GM19240 (cell line): Measurements from ENCODE around the gene SRP68.
"Not testable (repeated sequence)": the region's sequence is repeated elsewhere in the genome, so short reads cannot be mapped to it uniquely, and the experiment has no call there.

Experiments
- DNase-seq: peaks from one replicate; pipeline ENCODE4 v3.0.0; 2011; ENCODE audit warnings: low spot score; ENCODE audit not compliant: insufficient read length

Gene SRP68

GRCh38 chr17:76046064-76046463 is 26.3 kb downstream of the SRP68 start:
- no peak for DNase-seq

GRCh38 chr17:76044475-76045007 is 27.8 kb downstream of the SRP68 start:
- not testable (repeated sequence) for DNase-seq

DNA sequence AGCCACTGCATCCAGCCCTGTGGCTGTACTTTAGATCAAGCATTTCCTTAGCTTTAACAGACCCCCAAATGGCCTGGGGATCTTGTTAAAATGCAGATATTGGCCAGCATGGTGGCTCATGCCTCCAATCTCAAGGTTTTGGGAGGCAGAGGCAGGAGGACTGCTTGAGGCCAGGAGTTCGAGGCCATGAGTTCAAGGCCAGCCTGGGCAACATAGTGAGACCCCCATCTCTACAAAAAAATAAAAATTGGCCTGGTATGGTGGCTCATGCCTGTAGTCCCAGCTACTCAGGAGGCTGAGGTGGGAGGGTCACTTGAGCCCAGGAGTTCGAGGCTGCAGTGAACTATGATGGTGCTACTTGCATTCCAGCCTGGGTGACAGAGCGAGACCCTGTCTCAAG is 29.4 kb downstream of the SRP68 start:
- DNase-seq = not testable (repeated sequence)

- no peak for DNase-seq
Measured at GRCh38 chr17:76040376-76040775, 31.9 kb downstream of the SRP68 start.

- no peak for DNase-seq
Measured at GRCh38 chr17:76039121-76039520, 33.2 kb downstream of the SRP68 start.

DNA sequence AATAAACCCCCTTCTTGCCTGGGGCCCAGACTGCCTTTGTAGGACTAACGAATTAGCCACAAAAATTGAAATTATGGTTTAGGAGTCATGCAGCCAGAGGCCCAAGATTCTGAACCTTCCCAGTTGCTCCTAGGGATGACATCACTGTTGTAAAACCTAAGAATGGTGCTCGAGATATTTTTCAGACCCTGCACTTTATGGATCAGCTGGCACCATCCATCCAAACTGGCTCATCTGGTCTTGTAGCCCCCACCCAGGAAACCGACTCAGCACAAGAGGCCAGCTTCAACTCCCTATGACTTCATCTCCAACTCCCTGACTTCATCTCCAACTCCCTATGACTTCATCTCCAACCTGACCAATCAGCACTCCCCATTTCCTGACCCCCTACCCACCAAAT is 34.3 kb downstream of the SRP68 start:
- no peak for DNase-seq

GRCh38 chr17:76036497-76037261 is 35.6 kb downstream of the SRP68 start:
- no peak for DNase-seq

GRCh38 chr17:76034428-76035350 is 37.6 kb downstream of the SRP68 start:
- no peak for DNase-seq

DNA sequence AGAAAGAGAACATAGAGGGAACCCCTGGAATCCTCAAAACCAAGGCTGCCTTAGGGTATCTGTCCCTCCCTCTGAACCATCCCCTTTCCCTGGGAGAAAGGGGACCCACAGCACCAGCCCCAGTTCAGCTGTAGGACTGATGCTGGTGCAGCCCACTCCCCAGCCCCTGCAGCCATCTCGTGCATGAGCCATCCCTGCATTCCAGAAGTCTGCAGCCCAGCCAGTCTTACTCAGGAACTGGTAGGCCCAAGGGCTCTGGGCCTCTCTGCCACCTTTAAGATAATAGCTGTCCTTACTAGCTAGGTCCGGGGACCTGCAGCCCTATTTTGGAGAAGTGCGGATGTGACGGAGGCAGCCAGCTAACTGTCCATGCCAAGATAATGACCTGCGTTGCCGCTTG is 39.2 kb downstream of the SRP68 start:
- no peak for DNase-seq

DNA sequence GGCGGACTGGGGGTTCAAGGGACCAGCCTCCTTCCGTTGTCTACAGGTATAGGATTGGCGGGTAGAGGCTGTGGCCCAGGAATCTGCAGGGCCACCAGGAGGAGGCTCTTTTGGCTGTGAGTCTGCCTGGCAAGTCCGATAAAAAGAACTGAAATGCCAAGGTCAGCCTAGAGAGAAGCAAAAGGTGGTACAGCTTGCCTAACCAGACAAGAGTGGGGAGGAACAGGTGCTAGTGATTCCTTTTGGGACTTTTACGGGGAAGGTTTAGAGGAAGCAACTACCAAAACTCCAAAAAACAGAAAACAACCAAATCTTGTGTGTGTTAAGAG is 39.6 kb downstream of the SRP68 start:
- no peak for DNase-seq

DNA sequence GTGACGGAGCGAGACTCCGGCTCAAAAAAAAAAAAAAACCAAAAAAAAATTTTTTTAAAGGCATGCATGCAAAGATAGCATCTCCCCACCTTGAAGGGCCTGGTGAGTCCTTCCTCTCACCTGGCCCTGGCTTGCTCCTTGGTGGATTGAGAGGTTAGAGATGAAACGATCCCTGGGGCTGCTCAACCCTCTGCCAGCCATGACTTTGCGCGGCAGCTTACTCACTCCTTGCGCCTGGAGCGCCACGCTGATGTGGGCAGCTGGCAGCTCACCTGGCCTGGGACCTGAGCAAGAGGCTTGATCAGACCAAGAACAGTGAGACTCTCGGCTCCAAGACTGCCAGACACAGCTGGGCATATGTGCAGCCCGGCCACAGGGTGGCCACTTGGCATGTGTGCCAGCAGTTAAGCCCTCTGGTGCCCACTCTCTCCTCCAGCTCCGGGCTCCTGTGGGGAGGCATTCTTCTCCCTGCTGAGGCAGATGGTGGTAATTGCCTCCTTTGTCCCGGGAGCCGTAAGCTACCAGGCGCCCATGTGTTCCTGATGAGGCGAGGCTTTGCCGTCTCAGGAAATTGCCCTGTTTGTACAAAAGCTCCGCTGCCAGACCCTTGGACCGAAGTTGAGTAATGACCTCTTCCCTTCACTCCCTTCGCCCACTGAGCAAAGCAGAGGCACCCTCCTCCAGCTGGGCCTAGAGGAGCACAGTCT is 40.1 kb downstream of the SRP68 start:
- no peak for DNase-seq

DNA sequence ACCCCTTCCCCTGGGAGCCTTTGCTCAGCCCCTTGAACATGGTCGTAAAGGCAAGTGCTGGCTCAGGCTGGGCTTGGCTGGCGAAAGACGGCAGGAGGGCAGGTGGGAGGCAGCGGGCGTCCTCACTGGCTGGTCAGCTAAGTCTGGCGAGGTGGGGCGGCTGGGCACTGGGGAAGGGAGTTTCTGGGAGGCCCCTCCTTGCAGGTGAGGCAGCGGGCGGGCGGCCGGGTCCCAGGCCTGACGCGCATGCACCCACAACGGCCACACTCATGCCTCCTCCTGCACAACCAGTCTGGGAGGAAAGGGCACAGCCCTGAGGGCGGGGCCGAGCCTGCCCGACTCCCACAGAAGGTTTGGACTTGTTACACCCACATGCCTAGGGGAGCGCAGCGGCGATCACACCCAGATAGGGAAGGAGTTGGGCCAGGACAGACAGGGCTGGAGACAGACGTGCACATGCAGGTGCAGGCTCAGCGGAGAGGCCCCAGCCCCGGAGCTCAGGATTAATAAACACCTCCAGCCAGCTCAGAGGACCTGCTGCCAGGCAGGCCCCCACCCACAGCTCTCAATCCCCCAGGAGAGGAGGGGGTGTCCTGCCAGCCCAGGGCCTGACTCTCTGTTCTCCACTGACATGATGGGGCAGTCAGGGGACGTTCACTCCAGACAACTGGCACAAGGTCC is 45.0 kb downstream of the SRP68 start, which contains the start of gene EVPL:
Gene EVPL (minus strand): TSS at position 148 of the 681 bp plus-strand sequence. CDS start 108 bp downstream, at position 40.
- DNase-seq = no peak

- no peak for DNase-seq
Measured at GRCh38 chr17:76026714-76027158, 45.6 kb downstream of the SRP68 start.

DNA sequence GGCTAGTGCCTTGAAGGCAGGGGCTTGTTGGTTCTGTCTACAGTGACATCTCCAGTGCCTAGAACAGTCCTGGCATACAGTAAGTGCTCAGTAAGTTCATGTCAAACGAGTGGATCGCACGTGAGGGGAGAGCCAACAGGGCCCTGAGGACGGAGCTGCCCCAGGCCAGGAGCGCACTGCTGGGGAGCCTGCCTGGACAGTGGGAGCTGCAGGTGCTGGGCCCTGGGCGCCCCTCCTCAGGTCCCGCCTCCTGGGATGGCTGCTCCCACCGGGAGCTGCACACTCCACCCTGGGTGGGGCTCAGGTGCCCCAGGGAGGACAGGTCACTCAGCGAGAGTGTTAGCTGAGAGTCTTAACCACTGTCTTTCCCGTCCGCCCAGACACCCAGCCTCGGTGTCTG is 47.0 kb downstream of the SRP68 start:
- DNase-seq = no peak

GRCh38 chr17:76024353-76024752 is 48.0 kb downstream of the SRP68 start:
- no peak for DNase-seq

DNA sequence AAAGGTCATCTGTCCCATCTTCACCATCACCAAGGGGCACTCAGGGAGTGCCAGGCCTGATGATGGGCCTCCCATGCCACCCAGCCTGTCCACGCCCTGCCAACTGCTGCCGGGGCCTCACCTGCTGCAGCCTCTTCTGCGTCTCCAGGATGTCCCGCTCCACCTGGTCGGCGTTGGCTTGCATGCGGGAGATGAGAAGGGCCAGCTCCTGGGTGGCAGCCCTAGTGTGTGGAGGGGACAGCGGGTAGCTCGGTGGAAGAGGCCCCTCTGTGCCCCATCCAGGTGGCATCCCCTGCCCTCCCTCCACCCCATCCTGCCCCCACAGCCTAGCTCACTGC is 48.4 kb downstream of the SRP68 start:
- DNase-seq = no peak

GRCh38 chr17:76022973-76023899 is 49.1 kb downstream of the SRP68 start:
- DNase-seq = no peak

GRCh38 chr17:76022285-76022684 is 50.0 kb downstream of the SRP68 start:
- DNase-seq = no peak

DNA sequence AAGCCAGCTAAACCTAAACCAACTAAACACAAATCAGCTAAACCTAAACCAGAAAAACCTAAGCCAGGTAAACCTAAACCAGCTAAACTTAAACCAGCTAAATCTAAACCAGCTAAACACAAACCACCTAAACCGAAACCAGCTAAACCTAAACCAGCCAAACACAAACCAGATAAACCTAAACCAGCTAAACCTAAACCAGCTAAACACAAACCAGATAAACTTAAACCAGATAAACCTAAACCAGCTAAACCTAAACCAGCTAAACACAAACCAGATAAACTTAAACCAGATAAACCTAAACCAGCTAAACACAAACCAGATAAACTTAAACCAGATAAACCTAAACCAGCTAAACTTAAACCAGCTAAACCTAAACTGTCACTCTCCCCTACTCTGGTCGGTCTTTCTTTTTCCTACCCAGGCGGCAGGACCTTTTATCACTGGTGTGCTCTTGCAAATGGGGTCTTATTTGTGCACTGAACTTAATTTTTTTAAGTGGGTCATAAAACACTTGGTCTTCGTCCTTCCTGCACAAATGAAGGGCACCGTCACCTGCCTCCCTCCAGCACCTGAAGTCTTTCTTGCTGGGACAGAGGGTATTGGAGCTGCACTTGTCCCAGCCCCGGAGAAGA is 52.4 kb downstream of the SRP68 start:
- DNase-seq = no peak

DNA sequence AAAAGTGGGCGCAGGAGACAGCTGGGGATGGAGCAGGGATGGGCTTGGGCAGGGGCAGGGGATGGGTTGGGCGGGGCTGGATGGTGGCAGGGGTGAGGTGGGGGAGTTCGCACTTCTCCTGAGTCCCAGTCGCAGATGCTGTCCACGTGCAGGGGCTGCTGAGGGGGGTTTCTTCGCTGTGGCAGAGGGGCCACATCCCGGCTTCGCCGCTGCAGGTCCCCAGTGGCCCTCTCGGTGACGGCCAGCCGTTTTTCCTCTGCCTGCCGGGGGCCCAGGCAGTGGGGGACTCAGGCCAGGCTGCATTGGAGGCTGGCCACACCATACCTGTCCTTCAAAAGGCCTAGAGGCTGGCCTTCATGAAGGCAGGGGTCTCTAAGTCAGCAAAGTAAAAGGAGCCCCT is 53.5 kb downstream of the SRP68 start:
- DNase-seq = no peak
